ENCODE data around the gene SIPA1L3. TPM values are rescaled to one million over a fixed set of nuclear protein-coding genes. Genes with fewer than 3 reads are reported as not detected.

SIPA1L3 gene
- total RNA-seq, 2 donors from 2014 or later = 42.8 to 48.2 TPM

GRCh38 chr19:37902668-37903067 is 4.3 kb upstream of the SIPA1L3 start:
- peak; percentile 94 for TF ChIP-seq CTCF (conservative IDR thresholded peaks at IDR 0.05)
- Histone ChIP-seq H3K9ac (ENCODE audit: extremely low read depth, low read length, poor library complexity, severe bottlenecking) (no peak overlapping the region), H3K36me3 (ENCODE audit: control insufficient read depth, insufficient read depth, low read length) (no peaks in the 10 kb centered on the region), H3K4me3 (ENCODE audit: low read length) (no peak overlapping the region), H3K9me3 (ENCODE audit: control insufficient read depth, low read length) (no peaks in the 10 kb centered on the region), H3K27me3 (ENCODE audit: control insufficient read depth, insufficient read depth, low read length, poor library complexity, severe bottlenecking) (no peaks in the 10 kb centered on the region), H3K4me1 (ENCODE audit: control insufficient read depth, insufficient read depth, low read length) (peaks cover 4% of the 10 kb centered on the region), H3K27ac (ENCODE audit: low read depth, low read length) (no peak overlapping the region)
- no peak overlapping the region for H3K27ac Mint-ChIP-seq
- H3K4me1 Mint-ChIP-seq = peaks cover 13% of the 10 kb centered on the region
- peak; percentile 95 for DNase-seq
- 1% methylated on average over 4 of the region's 4 CpGs; no CpG with 5 or more reads in 1 of the 2 experiments for WGBS, 2 experiments (ENCODE audit: insufficient coverage in 1 of 2, insufficient read length in 1 of 2)
- no peaks in the 10 kb centered on the region for H3K9me3 Mint-ChIP-seq
- H3K27me3 Mint-ChIP-seq (ENCODE audit: insufficient read depth) = no peaks in the 10 kb centered on the region
- H3K36me3 Mint-ChIP-seq (ENCODE audit: low read depth) = no peaks in the 10 kb centered on the region
- no peak overlapping the region for H3K4me3 Mint-ChIP-seq

DNA sequence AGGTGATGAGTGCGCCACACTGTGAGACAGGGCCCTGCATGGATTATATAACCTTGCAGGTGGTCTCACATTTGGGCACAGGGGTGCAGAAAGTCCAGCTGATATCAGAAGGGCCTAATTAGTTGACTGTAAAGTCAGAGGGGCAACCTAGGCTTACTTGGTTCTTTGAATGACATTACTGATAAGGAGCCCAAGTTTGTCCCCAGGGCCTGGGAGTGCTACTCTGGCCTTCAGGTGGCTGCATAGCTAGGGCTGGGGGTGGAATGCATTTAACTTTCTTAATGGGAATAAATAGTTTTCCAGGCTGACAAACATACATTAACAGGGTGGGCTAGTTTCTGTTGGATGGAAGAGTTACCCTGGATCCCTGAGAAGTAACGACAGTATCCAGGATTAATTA is 3.9 kb upstream of the SIPA1L3 start:
- Histone ChIP-seq H3K27ac (ENCODE audit: low read depth, low read length) (no peak overlapping the region), H3K9ac (ENCODE audit: extremely low read depth, low read length, poor library complexity, severe bottlenecking) (no peak overlapping the region), H3K9me3 (ENCODE audit: control insufficient read depth, low read length) (no peaks in the 10 kb centered on the region), H3K4me3 (ENCODE audit: low read length) (no peak overlapping the region), H3K27me3 (ENCODE audit: control insufficient read depth, insufficient read depth, low read length, poor library complexity, severe bottlenecking) (no peaks in the 10 kb centered on the region), H3K4me1 (ENCODE audit: control insufficient read depth, insufficient read depth, low read length) (peaks cover 4% of the 10 kb centered on the region), H3K36me3 (ENCODE audit: control insufficient read depth, insufficient read depth, low read length) (no peaks in the 10 kb centered on the region)
- Mint-ChIP-seq H3K27ac (no peak overlapping the region), H3K27me3 (ENCODE audit: insufficient read depth) (no peaks in the 10 kb centered on the region), H3K4me1 (peaks cover 16% of the 10 kb centered on the region), H3K36me3 (ENCODE audit: low read depth) (no peaks in the 10 kb centered on the region), H3K9me3 (no peaks in the 10 kb centered on the region), H3K4me3 (no peak overlapping the region)
- 97 to 100% methylated on average over 1 to 2 of the region's 2 CpGs for WGBS, 2 experiments (ENCODE audit: insufficient coverage in 1 of 2, insufficient read length in 1 of 2)
- TF ChIP-seq CTCF (conservative IDR thresholded peaks at IDR 0.05) = no peak
- DNase-seq = no peak

GRCh38 chr19:37905946-37906868 is 801 bp upstream of the SIPA1L3 start, which contains the start of gene WDR87:
TSS of gene WDR87 (minus strand) at chr19:37906594. CDS start at chr19:37898239, 8,355 bp downstream.
- Mint-ChIP-seq H3K9me3 (no peaks in the 10 kb centered on the region), H3K4me1 (peaks cover 28% of the 10 kb centered on the region), H3K36me3 (ENCODE audit: low read depth) (peaks cover 5% of the 10 kb centered on the region), H3K27ac (peak within 1 kb of the TSS; percentile 99), H3K27me3 (ENCODE audit: insufficient read depth) (no peaks in the 10 kb centered on the region), H3K4me3 (peak within 1 kb of the TSS; percentile 89)
- peak; percentile 95 for DNase-seq
- TF ChIP-seq CTCF (conservative IDR thresholded peaks at IDR 0.05) = peak; percentile 38
- peak within 1 kb of the TSS; percentile 55 for H3K27ac ChIP-seq (ENCODE audit: low read depth, low read length)
- peak within 1 kb of the TSS; percentile 92 for H3K9ac ChIP-seq (ENCODE audit: extremely low read depth, low read length, poor library complexity, severe bottlenecking)
- no peaks in the 10 kb centered on the region for H3K9me3 ChIP-seq (ENCODE audit: control insufficient read depth, low read length)
- H3K27me3 ChIP-seq (ENCODE audit: control insufficient read depth, insufficient read depth, low read length, poor library complexity, severe bottlenecking) = no peaks in the 10 kb centered on the region
- H3K36me3 ChIP-seq (ENCODE audit: control insufficient read depth, insufficient read depth, low read length) = no peaks in the 10 kb centered on the region
- H3K4me3 ChIP-seq (ENCODE audit: low read length) = peak within 1 kb of the TSS; percentile 84
- H3K4me1 ChIP-seq (ENCODE audit: control insufficient read depth, insufficient read depth, low read length) = peaks cover 4% of the 10 kb centered on the region
- WGBS, 2 experiments (ENCODE audit: insufficient coverage in 1 of 2, insufficient read length in 1 of 2) = 5 to 11% methylated on average over 21 to 63 of the region's 63 CpGs
